ENCODE data around the gene STRN4.
"Not testable (repeated sequence)": the region's sequence is repeated elsewhere in the genome, so short reads cannot be mapped to it uniquely, and the experiment has no call there.

STRN4 gene

GRCh38 chr19:46746281-46747057 is at the start of gene STRN4:
STRN4 (minus strand) TSS chr19:46746450; CDS start chr19:46746430, 20 bp downstream.
- DNase-seq (ENCODE audit: low read depth): no peak

GRCh38 chr19:46791944-46792343 is 45.7 kb upstream of the STRN4 start:
- no peak for DNase-seq (ENCODE audit: low read depth)

GRCh38 chr19:46789371-46789770 is 43.1 kb upstream of the STRN4 start:
- DNase-seq (ENCODE audit: low read depth): no peak

GRCh38 chr19:46788968-46789338 is 42.7 kb upstream of the STRN4 start:
- no peak for DNase-seq (ENCODE audit: low read depth)

GRCh38 chr19:46788262-46788967 is 42.2 kb upstream of the STRN4 start, which contains the start of gene SLC1A5:
SLC1A5 (minus strand) TSS chr19:46788594; CDS start chr19:46787965, 629 bp downstream.
- peak; percentile 92 for DNase-seq (ENCODE audit: low read depth)

GRCh38 chr19:46787331-46788261 is 41.3 kb upstream of the STRN4 start:
- DNase-seq (ENCODE audit: low read depth): no peak

- DNase-seq (ENCODE audit: low read depth): no peak
Measured at GRCh38 chr19:46787040-46787330, 40.7 kb upstream of the STRN4 start.

- peak; percentile 68 for DNase-seq (ENCODE audit: low read depth)
Measured at GRCh38 chr19:46786236-46787039, 40.2 kb upstream of the STRN4 start.

GRCh38 chr19:46785980-46786235 is 39.7 kb upstream of the STRN4 start:
- DNase-seq (ENCODE audit: low read depth): no peak

GRCh38 chr19:46785054-46785979 is 39.1 kb upstream of the STRN4 start:
- no peak for DNase-seq (ENCODE audit: low read depth)

GRCh38 chr19:46784262-46785053 is 38.2 kb upstream of the STRN4 start:
- peak; percentile 80 for DNase-seq (ENCODE audit: low read depth)

- no peak for DNase-seq (ENCODE audit: low read depth)
Measured at GRCh38 chr19:46783670-46784069, 37.4 kb upstream of the STRN4 start.

GRCh38 chr19:46782355-46783019 is 36.2 kb upstream of the STRN4 start:
- DNase-seq (ENCODE audit: low read depth): no peak

GRCh38 chr19:46777956-46778645 is 31.9 kb upstream of the STRN4 start:
- not testable (repeated sequence) for DNase-seq (ENCODE audit: low read depth)

GRCh38 chr19:46776927-46777911 is 31.0 kb upstream of the STRN4 start:
- DNase-seq (ENCODE audit: low read depth): no peak

- no peak for DNase-seq (ENCODE audit: low read depth)
Measured at GRCh38 chr19:46775642-46776258, 29.5 kb upstream of the STRN4 start.

- DNase-seq (ENCODE audit: low read depth): no peak
Measured at GRCh38 chr19:46773018-46773399, 26.8 kb upstream of the STRN4 start.
